Right ventricle myocardium superior (tissue), 1 donor: ENCODE results near the gene VPS51. TPM values are rescaled to one million over a fixed set of nuclear protein-coding genes. Genes with fewer than 3 reads are reported as not detected.

ENCODE experiments used
- ATAC-seq: fragments of 200-7000 bp; cut with Tn5 transposase; one replicate; pipeline ENCODE4 v1.9.1; 2020; ENCODE audit warnings: mild to moderate bottlenecking; ENCODE audit not compliant: poor library complexity
- DNase-seq: peaks from one replicate; pipeline ENCODE4 v3.0.0-alpha.2; 2020
- intact Hi-C: fragments of 100-400 bp; cut with DNase I; formaldehyde crosslinking; loops from one replicate; pipeline ENCODE4 v1.11.2; 2022
- total RNA-seq: library from RNA; stranded (reverse); fragmentation: NEBNext Ultra II Directional; extraction: Animal tissue kit (Norgen Biotek cat#: 25700); gene quantifications from one replicate; pipeline ENCODE4 v1.2.1, GENCODE V29; 2021
- donor health status: DM: no; HTN: yes; CAD: no; lungs with severe emphysema.

VPS51 gene
- total RNA-seq, 1 donor from 2014 or later = 88.1 TPM

GRCh38 chr11:65067446-65067845, 28.6 kb upstream of the VPS51 start:
- intact Hi-C loops = no loop called here
- no peak for ATAC-seq
- DNase-seq = no peak

DNA sequence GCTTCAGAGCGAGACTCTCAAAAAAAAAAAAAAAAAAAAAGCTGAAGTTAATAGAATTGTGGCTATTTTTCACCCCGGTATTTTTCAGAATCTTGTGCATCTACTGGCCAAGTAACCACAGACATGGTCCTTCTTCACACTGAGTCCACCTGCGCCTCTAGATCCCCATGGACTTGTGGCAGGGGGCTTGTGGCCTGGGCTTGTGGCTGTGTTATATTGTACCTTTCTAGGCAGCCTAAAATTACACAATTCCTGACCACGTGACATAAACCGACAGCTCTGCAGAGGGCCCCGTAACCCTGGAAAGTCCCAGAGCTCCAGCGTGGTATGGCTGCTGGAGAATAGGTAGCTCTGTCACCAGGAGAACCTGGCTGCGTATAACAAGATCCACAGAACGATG, 26.8 kb upstream of the VPS51 start:
- ATAC-seq = no peak
- DNase-seq = no peak
- intact Hi-C loops = no loop called here

DNA sequence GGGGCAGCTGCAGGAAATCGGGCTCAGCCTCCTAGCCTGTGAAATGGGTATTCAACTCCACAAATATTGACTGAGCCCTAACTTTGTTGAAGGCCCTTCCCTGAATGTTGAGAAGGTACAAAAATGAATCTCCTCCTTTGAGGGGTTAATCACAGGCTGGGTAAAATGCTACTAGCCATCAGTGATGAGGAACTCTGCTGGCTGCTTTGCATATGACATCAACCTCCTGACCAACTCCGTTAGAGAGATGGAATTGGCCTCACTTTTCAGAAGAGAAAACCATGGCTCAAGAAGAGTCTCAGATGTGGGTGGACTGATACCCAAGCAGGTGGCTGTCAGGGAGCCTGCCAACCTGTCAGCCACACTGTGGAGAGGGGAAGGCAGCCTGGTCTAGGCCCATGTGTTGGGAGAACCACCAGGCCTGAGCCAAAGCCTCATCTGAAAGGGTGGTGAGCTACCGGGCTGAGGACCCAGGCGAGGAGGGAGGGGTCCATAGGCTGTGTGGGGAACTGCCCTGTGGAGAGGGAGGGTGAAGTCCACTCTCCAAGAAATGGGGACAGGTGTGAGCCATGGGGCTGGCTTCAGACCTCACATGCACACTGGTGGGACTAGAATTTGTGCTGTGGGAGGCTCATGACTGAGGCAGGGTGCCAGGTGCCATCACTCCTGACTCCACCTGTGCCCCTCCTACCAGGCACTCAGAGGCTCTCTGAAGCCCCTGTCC, 23.9 kb upstream of the VPS51 start:
- DNase-seq (no peak), ATAC-seq (no peak)
- intact Hi-C loops = no loop called here

- intact Hi-C loops = no loop called here
- DNase-seq (no peak), ATAC-seq (no peak)
These were observed 23.4 kb upstream of the VPS51 start for GRCh38 chr11:65072631-65072966.

- no peak for DNase-seq
- intact Hi-C loops = no loop called here
- no peak for ATAC-seq
These were observed 18.6 kb upstream of the VPS51 start for GRCh38 chr11:65077451-65077850.

DNA sequence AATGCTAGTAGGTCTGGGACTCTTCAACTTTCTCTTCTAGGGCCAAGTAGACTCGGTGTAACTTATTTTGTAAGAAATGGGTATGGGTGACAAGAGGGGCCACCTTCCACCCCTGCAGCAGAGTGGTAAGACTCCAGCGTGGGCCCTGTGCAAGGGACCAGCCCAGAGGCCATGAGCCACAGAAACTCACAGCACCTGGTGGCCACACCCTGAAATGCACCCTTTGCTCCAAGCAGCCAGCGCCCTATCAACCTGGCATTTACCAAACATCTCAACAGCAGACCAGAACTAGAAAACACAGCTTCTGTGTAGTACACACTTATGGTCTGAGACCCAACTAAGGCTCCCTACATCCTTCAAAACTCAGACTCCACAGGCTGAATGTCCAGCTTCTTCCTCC, 17.9 kb upstream of the VPS51 start:
- peak; percentile 65 for ATAC-seq
- intact Hi-C loops = no loop called here
- DNase-seq = peak; percentile 60

DNA sequence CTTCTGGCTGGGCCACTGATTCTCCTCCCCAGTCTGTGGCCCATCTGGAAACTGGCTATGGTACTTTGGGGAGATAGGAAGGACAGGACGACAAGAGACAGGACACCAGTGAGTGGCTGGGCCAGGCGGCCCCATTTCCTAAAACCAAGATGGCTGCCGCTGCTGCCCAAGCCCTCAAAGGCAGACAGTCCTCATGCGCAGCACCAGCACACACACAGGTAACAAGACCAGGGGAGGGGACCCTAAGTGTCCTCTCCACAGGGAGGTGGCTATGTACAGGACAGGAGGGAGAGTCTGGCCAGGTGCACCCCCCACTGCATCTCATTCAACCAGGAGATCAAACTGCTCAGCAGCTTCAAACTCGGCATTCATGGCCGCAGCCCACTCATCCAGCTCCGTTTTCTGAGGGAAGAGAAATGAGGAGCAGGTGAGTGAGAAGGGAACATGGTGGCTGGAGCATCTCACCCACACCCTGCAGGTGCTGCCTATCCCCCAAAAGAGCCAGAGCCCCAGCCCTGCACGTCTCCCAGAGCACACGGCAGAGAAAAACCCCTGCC, 17.1 kb upstream of the VPS51 start:
- DNase-seq (no peak), ATAC-seq (no peak)
- intact Hi-C loops = no loop called here

GRCh38 chr11:65083134-65083833, 12.7 kb upstream of the VPS51 start:
- ATAC-seq (no peak), DNase-seq (no peak)
- intact Hi-C loops = no loop called here

- intact Hi-C loops = no loop called here
- ATAC-seq (peak; percentile 99), DNase-seq (peak; percentile 97)
These were observed 12.0 kb upstream of the VPS51 start, which contains the start of the genes CDCA5 and ZFPL1 for GRCh38 chr11:65083834-65084597. Gene CDCA5 (minus strand): TSS chr11:65084040. CDS start chr11:65083978, 62 bp downstream. Gene ZFPL1 (plus strand): TSS chr11:65084222. CDS start chr11:65084699, 477 bp downstream.

DNA sequence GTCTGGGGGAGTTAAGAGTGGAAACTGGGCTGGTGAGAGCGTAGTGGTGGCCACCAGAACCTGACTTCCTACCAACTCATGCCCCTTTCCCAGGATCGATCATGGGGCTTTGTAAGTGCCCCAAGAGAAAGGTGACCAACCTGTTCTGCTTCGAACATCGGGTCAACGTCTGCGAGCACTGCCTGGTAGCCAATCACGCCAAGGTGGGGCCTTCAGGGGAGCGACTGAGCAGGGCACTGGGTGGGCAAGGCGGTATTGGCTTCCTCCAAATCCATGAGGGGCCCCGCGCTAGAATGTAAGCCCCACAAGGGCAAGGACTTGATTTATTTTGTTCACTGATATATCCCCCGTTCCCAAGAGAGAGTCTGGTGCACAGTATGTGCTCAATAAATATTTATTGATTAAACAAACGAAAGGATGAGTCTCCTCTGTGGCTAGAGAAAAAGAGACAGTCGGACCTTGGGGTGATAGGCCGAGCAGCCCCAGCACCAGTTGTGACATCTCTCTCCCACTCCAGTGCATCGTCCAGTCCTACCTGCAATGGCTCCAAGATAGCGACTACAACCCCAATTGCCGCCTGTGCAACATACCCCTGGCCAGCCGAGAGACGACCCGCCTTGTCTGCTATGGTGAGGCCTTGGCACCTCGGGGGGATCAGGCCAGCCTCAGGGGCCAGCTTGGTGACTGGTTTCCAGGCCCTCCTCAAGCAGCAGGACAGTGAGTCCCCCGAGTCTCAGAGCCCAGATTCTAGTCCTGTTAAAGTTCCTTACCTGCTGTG, 11.2 kb upstream of the VPS51 start:
- no peak for DNase-seq

DNA sequence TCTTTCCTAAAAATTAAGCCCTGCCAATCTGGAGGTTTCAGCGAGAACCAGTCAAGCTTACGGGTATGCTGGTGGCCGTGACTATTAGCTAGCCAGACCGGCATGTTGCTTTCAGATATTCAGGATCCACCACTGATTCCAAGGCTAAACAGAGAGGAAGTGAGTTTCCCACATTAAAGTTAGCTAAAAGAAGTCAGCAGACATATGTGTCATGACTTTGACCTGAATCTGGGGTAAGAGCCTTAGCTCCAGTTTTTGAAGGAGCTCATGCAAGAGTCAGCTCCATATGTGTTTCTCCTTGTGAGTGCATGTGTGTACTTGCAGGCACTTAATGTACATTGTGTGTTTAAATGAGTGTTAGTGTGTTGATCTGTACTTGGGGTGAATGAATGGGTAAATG, 10.6 kb upstream of the VPS51 start:
- ATAC-seq (no peak), DNase-seq (no peak)
- intact Hi-C loops = no loop called here

More for the DNA sequence above, 11.2 kb upstream of the VPS51 start:
- intact Hi-C loops = no loop called here
- no peak for ATAC-seq

DNA sequence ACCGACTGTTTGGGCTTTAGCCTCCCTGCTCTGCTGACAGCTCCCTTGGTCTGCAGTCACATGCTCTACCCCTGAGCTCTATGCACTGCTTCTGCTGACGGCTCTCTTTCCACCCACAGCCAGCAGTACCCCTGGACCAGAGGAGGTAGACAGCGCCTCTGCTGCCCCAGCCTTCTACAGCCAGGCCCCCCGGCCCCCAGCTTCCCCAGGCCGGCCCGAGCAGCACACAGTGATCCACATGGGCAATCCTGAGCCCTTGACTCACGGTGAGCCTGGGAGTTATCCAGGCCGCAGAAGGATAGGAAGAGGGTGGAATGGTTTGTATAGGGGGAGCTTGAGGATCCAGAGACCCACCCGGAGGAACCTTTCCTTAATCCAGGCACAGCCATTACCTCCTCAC, 9.2 kb upstream of the VPS51 start:
- no peak for ATAC-seq
- DNase-seq = no peak
- intact Hi-C loops = no loop called here

- intact Hi-C loops = no loop called here
These were observed 8.8 kb upstream of the VPS51 start for GRCh38 chr11:65087216-65087615.

GRCh38 chr11:65087827-65088226, 8.2 kb upstream of the VPS51 start:
- DNase-seq (no peak), ATAC-seq (no peak)
- intact Hi-C loops = no loop called here

More at GRCh38 chr11:65087216-65087615, 8.8 kb upstream of the VPS51 start:
- DNase-seq (no peak), ATAC-seq (no peak)

- no peak for DNase-seq
- no peak for ATAC-seq
- intact Hi-C loops = no loop called here
These were observed 6.4 kb upstream of the VPS51 start for GRCh38 chr11:65089621-65090020.

DNA sequence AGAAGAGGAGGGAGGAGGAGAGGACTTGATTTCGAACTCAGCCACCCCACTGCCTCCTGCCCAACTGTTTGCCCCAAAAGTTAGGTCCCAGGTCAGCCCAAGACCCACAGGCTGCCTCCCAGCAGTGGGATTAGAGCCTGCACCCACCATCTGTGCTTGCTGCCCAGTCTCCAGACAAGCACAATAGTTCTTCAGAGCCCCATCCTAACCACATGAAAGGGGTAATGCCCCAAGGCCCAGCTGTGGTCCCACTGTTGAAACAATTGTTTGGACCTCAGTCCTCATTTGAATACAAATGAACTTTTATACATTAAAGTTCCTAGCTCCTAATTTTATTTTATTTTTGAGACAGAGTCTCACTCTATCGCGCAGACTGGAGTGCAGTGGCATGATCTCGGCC, 5.4 kb upstream of the VPS51 start:
- no peak for ATAC-seq
- intact Hi-C loops = no loop called here
- DNase-seq = no peak

GRCh38 chr11:65095427-65095826, 587 bp upstream of the VPS51 start:
- DNase-seq = no peak
- intact Hi-C loops = no loop called here
- no peak for ATAC-seq

- peak; percentile 13 for ATAC-seq
These were observed 912 bp downstream of the VPS51 start for GRCh38 chr11:65096926-65097325.

More at GRCh38 chr11:65096926-65097325, 912 bp downstream of the VPS51 start:
- intact Hi-C loops = no loop called here
- no peak for DNase-seq
